K562 (cell line): ENCODE results near the gene RNF181. TPM values are rescaled to one million over a fixed set of nuclear protein-coding genes. Genes with fewer than 3 reads are reported as not detected.

ENCODE experiments used
- ATF1 ChIP-seq, 2 experiments: fragments of 450-650 bp in 1 of 2; IDR thresholded peaks; 2 replicates each; pipeline ENCODE4 v1.6.1; 2016; ENCODE audit warnings: missing compliant biosample characterization in 1 of 2, missing genetic modification characterization in 1 of 2
- ATF4 ChIP-seq: fragments of 450-650 bp; formaldehyde crosslinking; IDR thresholded peaks from 2 replicates; pipeline ENCODE4 v1.4.0; 2022; ENCODE audit warnings: mild to moderate bottlenecking, moderate library complexity
- CCNT2 ChIP-seq: IDR thresholded peaks from 2 replicates; pipeline ENCODE4 v1.6.1; 2011; ENCODE audit warnings: borderline replicate concordance, low read depth, mild to moderate bottlenecking, moderate library complexity, mixed read lengths, low read length; ENCODE audit not compliant: insufficient read length; ENCODE audit errors: extremely low read depth
- CGGBP1 ChIP-seq: fragments of 250-450 bp; sonication (Bioruptor Pico); IDR thresholded peaks from 2 replicates; pipeline ENCODE4 v1.9.0; 2021; ENCODE audit warnings: mild to moderate bottlenecking
- CHCHD3 ChIP-seq: fragments of 250-450 bp; sonication (Bioruptor Pico); IDR thresholded peaks from 2 replicates; pipeline ENCODE4 v2.1.2; 2022; ENCODE audit warnings: mild to moderate bottlenecking
- HNRNPLL ChIP-seq: fragments of 200-400 bp; formaldehyde crosslinking; IDR thresholded peaks from 2 replicates; pipeline ENCODE4 v1.6.1; 2017; ENCODE audit warnings: low read length, low read depth, mild to moderate bottlenecking; ENCODE audit not compliant: poor library complexity, severe bottlenecking
- LARP7 ChIP-seq: fragments of 450-650 bp; IDR thresholded peaks from 2 replicates; pipeline ENCODE4 v1.6.1; 2016
- MEF2D ChIP-seq: conservative IDR thresholded peaks from 2 replicates; pipeline ENCODE4 v1.6.1; 2016; ENCODE audit warnings: low read depth, missing genetic modification characterization, missing compliant biosample characterization
- MTA3 ChIP-seq: fragments of 450-650 bp; formaldehyde crosslinking; IDR thresholded peaks from 2 replicates; pipeline ENCODE4 v1.6.1; 2017; ENCODE audit warnings: mild to moderate bottlenecking, borderline replicate concordance
- NCOR1 ChIP-seq: fragments of 450-650 bp; IDR thresholded peaks from 2 replicates; pipeline ENCODE4 v1.6.1; 2016; ENCODE audit warnings: mild to moderate bottlenecking, moderate library complexity
- NFRKB ChIP-seq: fragments of 450-650 bp; IDR thresholded peaks from 2 replicates; pipeline ENCODE4 v1.6.1; 2016; ENCODE audit warnings: low read depth
- PREB ChIP-seq: sonication (generic); formaldehyde crosslinking; IDR thresholded peaks from 2 replicates; pipeline ENCODE4 v1.8.1; 2023; ENCODE audit warnings: mild to moderate bottlenecking, missing genetic modification reagents
- TSC22D4 ChIP-seq: fragments of 450-650 bp; IDR thresholded peaks from 2 replicates; pipeline ENCODE4 v1.6.1; 2016; ENCODE audit warnings: missing genetic modification characterization, missing biosample characterization, control low read depth
- ZBTB2 ChIP-seq: fragments of 450-650 bp; IDR thresholded peaks from 2 replicates; pipeline ENCODE4 v1.6.1; 2016; ENCODE audit warnings: antibody characterized with exemption
- ZNF655 ChIP-seq: fragments of 250-450 bp; sonication (Bioruptor Pico); IDR thresholded peaks from 2 replicates; pipeline ENCODE4 v1.5.0; 2021
- ZNF766 ChIP-seq: fragments of 200-800 bp; sonication (Bioruptor generic); conservative IDR thresholded peaks from 2 replicates; pipeline ENCODE4 v1.6.1; 2016; ENCODE audit warnings: missing genetic modification characterization, missing compliant biosample characterization
- polyA plus RNA-seq, 8 experiments: library from polyadenylated mRNA; depleted of rRNA in 4 of 8; stranded (reverse) in 5 of 8; unstranded in 3 of 8; fragments of >200 nt; fragmentation: Nextera tagmentation in 2 of 8; fragmentation: Illumina TruSeq in 1 of 8; extraction: Ambion mirVana in 2 of 8; extraction: Trizol in 1 of 8; gene quantifications; 2 replicates each; pipeline versions ENCODE4 v1.2.1 to v1.2.3, GENCODE V29; 2011 to 2014; ENCODE audit warnings: inconsistent platforms in 1 of 8, missing spikeins in 1 of 8
- total RNA-seq, 7 experiments: library from RNA; depleted of rRNA in 6 of 7; stranded (reverse); fragments of >200 nt in 6 of 7; fragmentation: Illumina TruSeq in 2 of 7; extraction: Trizol in 2 of 7; gene quantifications; 2 replicates each; pipeline versions ENCODE4 v1.2.1 to v1.2.3, GENCODE V29; 2011 to 2021; ENCODE audit warnings: low replicate concordance in 1 of 7

The RNF181 gene
- total and polyA plus RNA-seq, 9 of the 15 experiments (the other 6 are each of a cell fraction or from before 2014, with no cell fraction given) = 139 to 492 (median 253) TPM

GRCh38 chr2:85602476-85603234, 7.1 kb downstream of the RNF181 start, which contains the start of gene TMEM150A (continued):
- 0 out of 2 replicates have a peak, but pooled peaks have one; percentile 4 for TF ChIP-seq PREB
- TF ChIP-seq CCNT2 = peak; percentile 88
- TF ChIP-seq CHCHD3 (CRISPR knock-in tag) = no peak
- TF ChIP-seq CGGBP1 (CRISPR knock-in tag) = peak; percentile 71; the same call in 1 of the 2 replicates
- 0 out of 2 replicates have a peak, but pooled peaks have one; percentile 16 for TF ChIP-seq ATF4 (CRISPR knock-in tag)
- peak; percentile 90; the same call in 1 of the 2 replicates for TF ChIP-seq MTA3
- no peak for TF ChIP-seq MEF2D
- no peak for TF ChIP-seq LARP7
- TF ChIP-seq ZBTB2 = no peak
- TF ChIP-seq TSC22D4 (tag) = no peak
- 0 out of 2 replicates have a peak, but pooled peaks have one; percentile 50 for TF ChIP-seq ATF1 (CRISPR knock-in tag; IDR thresholded peaks at IDR 0.05)
- peak; percentile 97 for TF ChIP-seq ATF1 (tag; IDR thresholded peaks at IDR 0.05)
- 0 out of 2 replicates have a peak, but pooled peaks have one; percentile 49 for TF ChIP-seq ZNF766 (CRISPR knock-in tag)
- TF ChIP-seq NCOR1 = 0 out of 2 replicates have a peak, but pooled peaks have one; percentile 17
- no peak for TF ChIP-seq ZNF655 (CRISPR knock-in tag)
- TF ChIP-seq HNRNPLL = peak; percentile 72
- TF ChIP-seq NFRKB = no peak
